ENCODE data around the gene FGF7. TPM values are rescaled to one million over a fixed set of nuclear protein-coding genes. Genes with fewer than 3 reads are reported as not detected.

The FGF7 gene
- total and polyA plus RNA-seq, 2 of the 8 experiments (the other 6 are each of a cell fraction or from before 2014, with no cell fraction given) = not detected

GRCh38 chr15:49468481-49468839 lies 45.4 kb downstream of the FGF7 start:
- Histone ChIP-seq H2AFZ (ENCODE audit: low read length) (no peak overlapping the region), H3K4me3 (ENCODE audit: extremely low read depth in 1 of 4, insufficient read depth in 2 of 4, low read depth in 3 of 4, low read length in 4 of 4) (no peak overlapping the region), H2BK12ac (ENCODE audit: low read depth, low read length) (no peak overlapping the region), H2BK15ac (ENCODE audit: low read length) (no peak overlapping the region), H3K4me1 (replicated peaks in 1 of 4; ENCODE audit: control insufficient read depth in 3 of 4, insufficient read depth in 4 of 4, low read length in 3 of 4) (no peaks in the 10 kb centered on the region), H3K56ac (replicated peaks; ENCODE audit: insufficient read length, low read depth, low read length) (no peak overlapping the region), H4K5ac (ENCODE audit: insufficient read length, low read depth, low read length) (no peak overlapping the region), H4K20me1 (replicated peaks in 1 of 2; ENCODE audit: control insufficient read depth in 1 of 2, insufficient read depth in 2 of 2, low read length in 2 of 2) (no peaks in the 10 kb centered on the region), H3K23me2 (ENCODE audit: low read depth, low read length) (no peaks in the 10 kb centered on the region), H2BK5ac (ENCODE audit: low read depth, low read length) (no peak overlapping the region), H3K14ac (ENCODE audit: insufficient read length) (no peak overlapping the region), H3K9me3 (ENCODE audit: insufficient read depth in 2 of 2, low read depth in 1 of 2, low read length in 1 of 2) (no peaks in the 10 kb centered on the region), H3K27me3 (replicated peaks in 1 of 4; ENCODE audit: control insufficient read depth in 3 of 4, extremely low read depth in 1 of 4, insufficient read depth in 3 of 4, low read length in 3 of 4) (no peaks in the 10 kb centered on the region), H3K9ac (replicated peaks in 1 of 4; ENCODE audit: extremely low read depth in 1 of 4, low read depth in 3 of 4, low read length in 3 of 4) (no peak overlapping the region), H3K18ac (ENCODE audit: extremely low read depth, low read length) (no peak overlapping the region), H4K8ac (ENCODE audit: extremely low read depth, insufficient read depth, low read length) (no peak overlapping the region), H3K4me2 (ENCODE audit: insufficient read depth in 1 of 2, low read depth in 2 of 2, low read length in 2 of 2) (no peak overlapping the region), H4K91ac (replicated peaks; ENCODE audit: insufficient read length, low read length) (no peak overlapping the region), H3K23ac (ENCODE audit: insufficient read length) (no peak overlapping the region), H2BK20ac (ENCODE audit: low read length) (no peak overlapping the region), H3K4ac (replicated peaks; ENCODE audit: insufficient read length, low read depth, low read length) (no peak overlapping the region), H3K79me1 (ENCODE audit: low read depth, low read length) (no peaks in the 10 kb centered on the region), H3K79me2 (ENCODE audit: control insufficient read depth in 1 of 2, insufficient read depth in 2 of 2, low read length in 2 of 2) (no peaks in the 10 kb centered on the region), H3K27ac (ENCODE audit: low read depth, low read length) (no peak overlapping the region), H3K36me3 (ENCODE audit: control insufficient read depth in 2 of 4, insufficient read depth in 4 of 4, low read length in 3 of 4) (no peaks in the 10 kb centered on the region), H2AK5ac (ENCODE audit: low read depth, low read length) (no peak overlapping the region), H2BK120ac (replicated peaks; ENCODE audit: low read depth, low read length) (no peak overlapping the region)
- CTCF ChIA-PET (ENCODE audit: partially characterized antibody) = interaction anchor here (0.6 kb wide), 1 partner anchor 46 kb away, joined by 3 read pairs; no protein-coding TSS in a partner anchor
- TF ChIP-seq RFX5 (IDR thresholded peaks at IDR 0.05; ENCODE audit: borderline replicate concordance, low read depth, low read length) (no peak), EGR1 (IDR thresholded peaks at IDR 0.05; ENCODE audit: borderline replicate concordance, low read depth, low read length) (no peak)
- TF ChIP-seq, protein P1, sequence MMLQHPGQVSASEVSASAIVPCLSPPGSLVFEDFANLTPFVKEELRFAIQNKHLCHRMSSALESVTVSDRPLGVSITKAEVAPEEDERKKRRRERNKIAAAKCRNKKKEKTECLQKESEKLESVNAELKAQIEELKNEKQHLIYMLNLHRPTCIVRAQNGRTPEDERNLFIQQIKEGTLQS (IDR thresholded peaks at IDR 0.05; ENCODE audit: insufficient read depth, low read depth, low read length) = no peak
- no peak for DNase-seq (ENCODE audit: low read depth in 1 of 2, low spot score in 2 of 2)
- POLR2A ChIA-PET (ENCODE audit: partially characterized antibody) = no interaction called here
- no peak for FAIRE-seq
- 88% methylated on average over 2 of the region's 2 CpGs; no CpG with 5 or more reads in 1 of the 2 experiments for WGBS, 2 experiments (ENCODE audit: extremely low coverage in 1 of 2, insufficient coverage in 1 of 2, insufficient read length in 1 of 2, insufficient replicate concordance in 2 of 2, low coverage in 1 of 2, low lambda C conversion rate in 2 of 2, missing lambda C conversion rate in 1 of 2)

All from H1 (cell line).